Naive B cell (primary cell): Measurements from ENCODE around the gene CITED4. TPM values are rescaled to one million over a fixed set of nuclear protein-coding genes. Genes with fewer than 3 reads are reported as not detected.
"Not testable (repeated sequence)": the region's sequence is repeated elsewhere in the genome, so short reads cannot be mapped to it uniquely, and the experiment has no call there.

Experiments
- ATAC-seq, 2 donors: fragments of 150-1000 bp; cut with Tn5 transposase; 2 replicates each; pipeline ENCODE4 v1.10.0; 2021; ENCODE audit warnings: low read depth in 2 of 2, mild to moderate bottlenecking in 2 of 2, moderate library complexity in 2 of 2
- DNase-seq: peaks from one replicate; pipeline ENCODE4 v3.0.0; 2022
- H3K27ac Mint-ChIP-seq, 6 donors: one replicate each; pipeline ENCODE4 v1.8.0; 2020 to 2022; ENCODE audit warnings: mild to moderate bottlenecking in 6 of 6, mixed read lengths in 6 of 6, moderate library complexity in 5 of 6, inconsistent platforms in 2 of 6
- H3K27me3 Mint-ChIP-seq, 3 donors: one replicate each; pipeline ENCODE4 v1.8.0; 2021 to 2022; ENCODE audit warnings: mixed read lengths in 3 of 3, mild to moderate bottlenecking in 1 of 3
- H3K36me3 Mint-ChIP-seq, 2 donors: one replicate each; pipeline ENCODE4 v1.8.0; 2020 to 2022; ENCODE audit warnings: mixed read lengths in 2 of 2, inconsistent platforms in 1 of 2, mild to moderate bottlenecking in 1 of 2
- H3K4me1 Mint-ChIP-seq, 3 donors: one replicate each; pipeline ENCODE4 v1.8.0; 2020 to 2022; ENCODE audit warnings: mixed read lengths in 3 of 3, inconsistent platforms in 1 of 3, mild to moderate bottlenecking in 1 of 3, moderate library complexity in 1 of 3
- H3K4me3 Mint-ChIP-seq, 8 donors: one replicate each; pipeline ENCODE4 v1.8.0; 2020 to 2022; ENCODE audit warnings: mild to moderate bottlenecking in 8 of 8, mixed read lengths in 8 of 8, moderate library complexity in 8 of 8, inconsistent platforms in 2 of 8
- H3K9me3 Mint-ChIP-seq, 7 donors: one replicate each; pipeline ENCODE4 v1.8.0; 2020 to 2022; ENCODE audit warnings: mixed read lengths in 7 of 7, mild to moderate bottlenecking in 5 of 7, inconsistent platforms in 2 of 7, moderate library complexity in 1 of 7
- polyA plus RNA-seq, 6 donors: library from polyadenylated mRNA; unstranded; fragments of 300-500 nt; fragmentation: Illumina TruSeq; gene quantifications; one replicate each; pipeline ENCODE4 v1.2.3, GENCODE V29; 2021; ENCODE audit warnings: low read depth in 6 of 6

The CITED4 gene
- polyA plus RNA-seq, 6 donors from 2014 or later = 1.2 to 3.2 (median 2.5) TPM

- Mint-ChIP-seq H3K36me3 (peaks cover 4 to 22% of the 10 kb centered on the region in 2 donors), H3K4me1 (no peaks in the 10 kb centered on the region), H3K9me3 (peaks cover 14 to 41% (median 28%) of the 10 kb centered on the region in 7 donors), H3K4me3 (no peak overlapping the region), H3K27ac (no peak overlapping the region), H3K27me3 (peaks cover 0 to 5% (median 1%) of the 10 kb centered on the region in 3 donors)
- ATAC-seq (no peak), DNase-seq (no peak)
Observed at GRCh38 chr1:40896482-40896881, 34.3 kb upstream of the CITED4 start.

GRCh38 chr1:40895601-40896000 lies 33.4 kb upstream of the CITED4 start:
- peaks cover 4 to 22% of the 10 kb centered on the region in 2 donors for H3K36me3 Mint-ChIP-seq
- H3K9me3 Mint-ChIP-seq = peaks cover 14 to 41% (median 28%) of the 10 kb centered on the region in 7 donors
- H3K4me1 Mint-ChIP-seq = no peaks in the 10 kb centered on the region
- peaks cover under 1 to 7% (median 5%) of the 10 kb centered on the region in 3 donors for H3K27me3 Mint-ChIP-seq
- no peak overlapping the region for H3K27ac Mint-ChIP-seq
- ATAC-seq (no peak), DNase-seq (no peak)
- H3K4me3 Mint-ChIP-seq = no peak overlapping the region

- H3K4me3 Mint-ChIP-seq, H3K4me1 Mint-ChIP-seq, H3K27ac Mint-ChIP-seq, DNase-seq, ATAC-seq: not testable (repeated sequence)
- H3K9me3 Mint-ChIP-seq = peaks cover 14 to 41% (median 29%) of the 10 kb centered on the region in 7 donors
- H3K36me3 Mint-ChIP-seq = peaks cover 4 to 22% of the 10 kb centered on the region in 2 donors
- H3K27me3 Mint-ChIP-seq = peaks cover 5 to 11% (median 5%) of the 10 kb centered on the region in 3 donors
Observed at GRCh38 chr1:40894858-40895257, 32.7 kb upstream of the CITED4 start.

- Mint-ChIP-seq H3K36me3 (peaks cover 4 to 22% of the 10 kb centered on the region in 2 donors), H3K9me3 (peaks cover 14 to 41% (median 29%) of the 10 kb centered on the region in 7 donors), H3K4me1 (no peaks in the 10 kb centered on the region), H3K4me3 (no peak overlapping the region), H3K27me3 (peaks cover 5 to 11% (median 5%) of the 10 kb centered on the region in 3 donors), H3K27ac (no peak overlapping the region)
- ATAC-seq = no peak
- DNase-seq = no peak
Observed at GRCh38 chr1:40894455-40894854, 32.3 kb upstream of the CITED4 start.

GRCh38 chr1:40893946-40894345 lies 31.8 kb upstream of the CITED4 start:
- ATAC-seq (no peak), DNase-seq (no peak)
- Mint-ChIP-seq H3K4me3 (no peak overlapping the region), H3K36me3 (peaks cover 6 to 22% of the 10 kb centered on the region in 2 donors), H3K9me3 (peaks cover 14 to 41% (median 29%) of the 10 kb centered on the region in 7 donors), H3K27ac (no peak overlapping the region), H3K4me1 (no peaks in the 10 kb centered on the region), H3K27me3 (peaks cover 7 to 14% (median 8%) of the 10 kb centered on the region in 3 donors)

- no peak overlapping the region for H3K27ac Mint-ChIP-seq
- no peak for ATAC-seq
- DNase-seq = no peak
- no peak overlapping the region for H3K4me3 Mint-ChIP-seq
- H3K9me3 Mint-ChIP-seq = peaks cover 14 to 38% (median 29%) of the 10 kb centered on the region in 7 donors
- H3K4me1 Mint-ChIP-seq = no peaks in the 10 kb centered on the region
- H3K27me3 Mint-ChIP-seq = peaks cover 21 to 27% (median 21%) of the 10 kb centered on the region in 3 donors
- H3K36me3 Mint-ChIP-seq = peaks cover 4 to 22% of the 10 kb centered on the region in 2 donors
Observed at GRCh38 chr1:40892354-40892753, 30.2 kb upstream of the CITED4 start.

GRCh38 chr1:40890771-40891170 lies 28.6 kb upstream of the CITED4 start:
- Mint-ChIP-seq H3K36me3 (peaks cover 4 to 22% of the 10 kb centered on the region in 2 donors), H3K4me3 (no peak overlapping the region), H3K9me3 (peaks cover 14 to 38% (median 29%) of the 10 kb centered on the region in 7 donors), H3K4me1 (no peaks in the 10 kb centered on the region), H3K27ac (no peak overlapping the region), H3K27me3 (peaks cover 34 to 41% (median 35%) of the 10 kb centered on the region in 3 donors)
- no peak for ATAC-seq
- no peak for DNase-seq

- DNase-seq = no peak
Observed at GRCh38 chr1:40887652-40888051, 25.5 kb upstream of the CITED4 start.

GRCh38 chr1:40887012-40887378 lies 24.8 kb upstream of the CITED4 start:
- no peak for DNase-seq
- Mint-ChIP-seq H3K4me1 (peaks cover 4 to 6% (median 5%) of the 10 kb centered on the region in 3 donors), H3K36me3 (peaks cover 4 to 8% of the 10 kb centered on the region in 2 donors), H3K27me3 (peaks cover 57 to 64% (median 62%) of the 10 kb centered on the region in 3 donors), H3K27ac (peak overlapping the region in 1 of 6 donors; percentile 19), H3K9me3 (peaks cover 0 to 17% (median 6%) of the 10 kb centered on the region in 7 donors), H3K4me3 (no peak overlapping the region)
- no peak for ATAC-seq

More at GRCh38 chr1:40887652-40888051, 25.5 kb upstream of the CITED4 start:
- H3K9me3 Mint-ChIP-seq = peaks cover 0 to 13% (median 6%) of the 10 kb centered on the region in 7 donors
- H3K27ac Mint-ChIP-seq = no peak overlapping the region
- H3K4me1 Mint-ChIP-seq = peaks cover 4 to 6% (median 5%) of the 10 kb centered on the region in 3 donors
- no peak overlapping the region for H3K4me3 Mint-ChIP-seq
- H3K27me3 Mint-ChIP-seq = peaks cover 55 to 57% (median 56%) of the 10 kb centered on the region in 3 donors
- ATAC-seq = no peak
- H3K36me3 Mint-ChIP-seq = peaks cover 4 to 8% of the 10 kb centered on the region in 2 donors

GRCh38 chr1:40886318-40887011 lies 24.3 kb upstream of the CITED4 start:
- peaks cover 4 to 6% (median 5%) of the 10 kb centered on the region in 3 donors for H3K4me1 Mint-ChIP-seq
- H3K4me3 Mint-ChIP-seq = no peak overlapping the region
- H3K27ac Mint-ChIP-seq = peak overlapping the region in 1 of 6 donors; percentile 19
- H3K36me3 Mint-ChIP-seq = peaks cover 4 to 8% of the 10 kb centered on the region in 2 donors
- ATAC-seq = no peak
- no peak for DNase-seq
- peaks cover 55 to 69% (median 62%) of the 10 kb centered on the region in 3 donors for H3K27me3 Mint-ChIP-seq
- H3K9me3 Mint-ChIP-seq = peaks cover 0 to 18% (median 6%) of the 10 kb centered on the region in 7 donors

GRCh38 chr1:40884055-40884795 lies 22.1 kb upstream of the CITED4 start:
- H3K4me1 Mint-ChIP-seq = peaks cover 4 to 6% (median 5%) of the 10 kb centered on the region in 3 donors
- H3K9me3 Mint-ChIP-seq = peaks cover 0 to 17% (median 6%) of the 10 kb centered on the region in 7 donors
- ATAC-seq (no peak), DNase-seq (no peak)
- peaks cover 4 to 8% of the 10 kb centered on the region in 2 donors for H3K36me3 Mint-ChIP-seq
- no peak overlapping the region for H3K27ac Mint-ChIP-seq
- peak overlapping the region in 6 of 8 donors; percentile 14 to 66 (median 40) for H3K4me3 Mint-ChIP-seq
- peaks cover 45 to 82% (median 68%) of the 10 kb centered on the region in 3 donors for H3K27me3 Mint-ChIP-seq

GRCh38 chr1:40880813-40881549 lies 18.8 kb upstream of the CITED4 start:
- Mint-ChIP-seq H3K4me3 (no peak overlapping the region), H3K27me3 (peaks cover 22 to 54% (median 45%) of the 10 kb centered on the region in 3 donors)
- ATAC-seq = no peak

More at GRCh38 chr1:40880813-40881549, 18.8 kb upstream of the CITED4 start:
- peaks cover 0 to 12% of the 10 kb centered on the region in 2 donors for H3K36me3 Mint-ChIP-seq
- DNase-seq = no peak
- H3K4me1 Mint-ChIP-seq = peaks cover 4 to 6% (median 5%) of the 10 kb centered on the region in 3 donors
- H3K9me3 Mint-ChIP-seq = peaks cover 0 to 25% (median 8%) of the 10 kb centered on the region in 7 donors
- no peak overlapping the region for H3K27ac Mint-ChIP-seq
